ENCODE results near the gene TEX2.

TEX2 gene

DNA sequence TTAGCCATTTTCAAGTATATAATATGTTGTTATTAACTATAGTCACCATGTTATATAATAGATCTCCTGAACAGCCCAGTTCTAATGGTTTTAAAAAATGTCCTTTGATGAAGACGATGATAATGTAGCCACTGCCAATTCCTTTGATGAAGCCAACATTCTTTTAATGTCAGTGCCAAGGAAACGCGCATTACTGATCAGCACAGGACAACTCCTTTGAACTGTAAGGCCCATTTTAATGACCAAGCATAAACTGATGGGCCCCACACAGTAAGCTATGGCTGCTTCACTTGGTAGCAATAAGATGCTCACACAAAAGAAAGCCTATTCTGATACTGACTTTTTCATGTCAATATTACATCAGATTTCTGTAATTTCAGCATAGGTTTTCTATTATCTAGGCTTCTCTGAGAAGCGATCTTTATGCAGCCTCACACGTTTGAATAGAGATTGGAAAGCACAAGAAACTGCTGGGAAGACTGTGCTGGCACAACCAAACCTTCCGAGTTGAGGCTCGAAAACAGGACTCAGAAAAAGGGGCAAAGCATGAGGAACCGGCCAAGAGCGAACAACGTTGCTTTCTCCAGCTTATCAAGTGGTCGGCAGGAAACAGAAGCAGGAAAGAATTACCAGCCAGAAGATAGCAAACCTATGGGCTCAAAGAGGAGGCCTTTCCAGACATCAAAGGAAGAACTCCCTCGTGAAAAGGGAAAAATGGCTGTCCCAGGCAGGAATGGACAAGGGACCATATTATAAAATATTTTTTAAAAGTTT is 152.5 kb downstream of the TEX2 start:
- no peak for DNase-seq

DNA sequence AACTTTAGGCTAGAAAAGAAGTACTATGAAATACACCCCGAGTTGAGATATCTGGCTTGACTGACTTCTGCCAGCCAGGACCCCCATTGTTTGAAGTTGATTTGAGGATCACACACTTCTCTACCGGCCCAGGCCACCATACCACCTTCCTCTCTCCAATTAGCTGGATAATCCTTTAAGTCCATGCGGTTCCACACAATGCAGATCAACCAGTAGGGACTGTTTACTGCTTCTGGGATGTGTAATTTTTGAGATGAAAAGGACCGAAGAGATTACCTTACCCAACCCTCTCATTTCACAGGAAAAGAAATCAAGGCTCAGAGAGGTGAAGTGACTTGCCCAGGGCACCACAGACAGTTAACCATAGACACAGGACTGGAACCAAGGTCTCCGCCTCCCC is 153.7 kb downstream of the TEX2 start:
- no peak for DNase-seq

DNA sequence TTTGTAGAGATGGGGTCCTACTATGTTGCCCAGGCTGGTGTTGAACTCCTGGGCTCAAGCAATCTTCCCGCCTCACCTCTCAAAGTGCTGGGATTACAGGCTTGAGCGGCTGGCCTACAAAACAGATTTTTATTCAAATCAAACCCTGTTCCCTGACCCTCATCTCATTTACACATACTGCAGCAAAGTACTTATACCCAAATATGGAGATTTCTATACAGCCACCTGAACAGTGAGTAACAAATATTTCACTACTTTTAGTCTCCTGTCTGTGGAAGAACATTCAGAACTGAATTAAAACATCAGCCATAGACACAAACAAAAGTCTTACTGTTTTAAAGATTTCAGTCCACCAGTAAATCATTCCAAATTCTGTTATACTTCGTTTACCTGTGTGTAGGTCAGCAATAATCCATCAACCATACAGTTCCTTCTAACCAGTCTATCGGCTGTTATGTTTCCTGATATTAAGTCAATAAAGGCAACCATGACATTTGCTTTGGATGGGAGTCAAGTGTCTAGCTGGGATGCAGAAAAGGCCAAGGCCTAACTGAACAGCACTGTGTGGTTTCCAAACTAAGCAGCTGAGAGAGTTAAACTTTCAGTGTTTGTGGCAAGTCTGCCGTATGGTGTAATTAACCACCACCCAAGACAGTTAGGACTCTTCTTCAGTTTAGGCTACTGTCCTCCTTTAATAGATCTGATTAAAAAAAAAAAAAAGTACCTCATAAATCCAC is 155.4 kb downstream of the TEX2 start:
- no peak for DNase-seq

DNA sequence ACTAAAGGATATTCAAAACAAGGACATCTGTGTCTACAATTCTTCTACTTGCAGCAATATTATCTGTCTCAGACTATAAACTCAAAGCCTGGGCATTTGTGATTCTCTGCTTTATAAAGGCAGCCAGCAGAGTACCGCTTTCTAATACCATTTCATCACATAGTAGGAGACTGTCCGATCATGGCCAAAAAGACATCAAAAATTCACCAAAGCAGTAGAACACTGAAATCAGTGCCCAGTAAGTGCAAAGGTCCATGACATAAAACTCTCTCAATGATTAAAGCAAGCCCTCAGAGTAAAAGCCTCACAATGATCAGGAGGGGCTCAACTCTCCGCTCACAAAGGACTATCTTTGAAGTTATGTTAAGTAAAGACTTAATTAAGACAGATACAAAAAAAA is 156.1 kb downstream of the TEX2 start:
- no peak for DNase-seq

DNA sequence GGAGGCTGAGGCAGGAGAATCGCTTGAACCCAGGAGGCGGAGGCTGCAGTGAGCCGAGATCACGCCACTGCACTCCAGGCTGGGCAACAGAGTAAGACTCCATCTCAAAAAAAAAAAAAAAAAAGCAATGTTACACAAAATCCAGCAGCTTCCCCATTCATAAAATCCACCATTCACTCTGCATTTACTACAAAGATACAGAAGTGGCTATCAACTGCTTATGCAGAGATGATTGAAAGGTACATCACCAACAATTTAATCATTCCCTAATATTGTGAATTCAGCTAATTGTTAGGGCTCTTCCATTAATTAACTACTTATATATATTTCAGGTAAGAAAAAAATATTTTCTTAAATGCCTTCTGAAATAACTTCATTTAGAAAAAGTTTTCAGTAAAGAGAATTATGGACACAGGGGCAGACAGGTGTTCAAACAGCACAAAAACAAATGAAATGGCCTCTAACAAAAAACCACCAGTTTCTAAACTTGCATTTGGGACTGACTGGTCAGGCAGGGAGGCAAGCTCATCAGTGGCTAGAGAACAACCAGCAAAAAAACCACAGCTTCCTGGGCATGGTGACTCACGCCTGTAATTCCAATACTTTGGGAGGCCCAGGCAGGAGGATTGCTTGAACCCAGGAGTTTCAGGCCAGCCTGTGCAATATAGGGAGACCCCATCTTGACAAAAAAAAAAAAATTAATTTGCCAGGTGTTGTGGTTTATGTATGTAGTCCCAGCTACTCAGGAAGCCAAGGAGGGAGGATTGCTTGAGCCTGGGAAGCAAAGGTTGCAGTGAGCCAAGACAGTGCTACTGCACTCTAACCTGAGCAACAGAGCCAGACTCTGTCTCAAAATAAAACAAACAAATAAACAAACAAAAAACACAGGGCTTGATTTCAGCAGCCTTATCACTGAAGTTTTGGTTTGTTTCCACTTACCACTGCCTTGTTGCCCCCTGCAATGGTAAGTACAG is 159.4 kb downstream of the TEX2 start:
- DNase-seq, result no peak

DNA sequence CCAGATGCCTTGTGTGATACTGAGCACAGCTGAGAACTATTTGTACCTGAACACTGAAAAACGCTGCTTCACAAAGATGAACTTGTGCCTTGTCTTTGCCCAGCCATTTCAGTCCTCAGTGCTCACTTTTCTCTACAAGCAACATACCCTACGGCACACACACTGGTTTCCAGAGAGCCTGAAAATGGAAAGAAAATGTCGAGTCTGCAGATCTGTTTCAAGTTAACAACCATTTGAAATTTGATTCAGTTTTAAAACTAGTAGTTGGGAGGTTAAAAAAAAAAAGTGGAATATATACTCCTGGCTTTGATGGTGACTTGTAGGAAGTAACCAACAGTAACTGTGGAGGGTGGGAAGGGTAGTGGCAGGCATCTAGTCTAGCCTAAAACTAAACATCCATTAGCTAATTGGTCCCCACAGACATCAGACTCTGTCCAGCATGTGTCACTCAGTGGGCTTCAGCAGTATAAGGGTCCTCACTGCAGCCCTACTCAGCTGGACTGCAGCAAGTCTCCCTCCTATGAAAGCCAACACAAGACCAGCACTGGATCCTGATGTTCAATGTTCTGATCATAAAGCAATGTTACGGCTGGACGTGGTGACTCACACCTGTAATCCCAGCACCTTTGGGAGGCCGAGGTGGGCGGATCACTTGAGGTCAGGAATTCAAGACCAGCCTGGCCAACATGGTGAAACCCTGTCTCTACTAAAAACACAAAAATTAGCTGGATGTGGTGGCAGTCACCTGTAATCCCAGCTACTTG is 160.3 kb downstream of the TEX2 start:
- no peak for DNase-seq

DNA sequence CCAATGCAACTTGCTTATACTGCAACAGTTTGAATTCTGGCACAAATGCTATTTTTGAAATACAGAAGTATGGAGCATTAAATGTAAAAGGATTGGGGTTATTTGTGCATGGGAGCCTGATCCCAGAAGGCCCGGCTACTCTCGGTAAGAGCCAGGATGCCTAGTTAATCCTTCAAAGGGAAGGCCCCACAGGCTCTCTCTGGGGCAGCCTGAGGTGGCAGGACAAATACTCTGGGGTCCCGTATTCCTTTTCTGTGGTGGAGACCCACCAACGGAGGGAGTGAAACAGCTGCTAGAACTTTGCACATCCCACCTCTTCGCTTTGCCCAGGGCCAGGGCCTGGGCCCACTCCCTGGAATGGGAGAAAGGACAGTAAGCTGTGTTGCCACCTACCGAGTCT is 163.5 kb downstream of the TEX2 start:
- DNase-seq, result no peak

Data from 8988T (cell line).